ENCODE results near the gene FAM193A. TPM values are rescaled to one million over a fixed set of nuclear protein-coding genes. Genes with fewer than 3 reads are reported as not detected.

Gene FAM193A
- polyA plus RNA-seq, 1 of the 3 experiments (the other 2 are of a cell fraction) = 9.2 TPM

DNA sequence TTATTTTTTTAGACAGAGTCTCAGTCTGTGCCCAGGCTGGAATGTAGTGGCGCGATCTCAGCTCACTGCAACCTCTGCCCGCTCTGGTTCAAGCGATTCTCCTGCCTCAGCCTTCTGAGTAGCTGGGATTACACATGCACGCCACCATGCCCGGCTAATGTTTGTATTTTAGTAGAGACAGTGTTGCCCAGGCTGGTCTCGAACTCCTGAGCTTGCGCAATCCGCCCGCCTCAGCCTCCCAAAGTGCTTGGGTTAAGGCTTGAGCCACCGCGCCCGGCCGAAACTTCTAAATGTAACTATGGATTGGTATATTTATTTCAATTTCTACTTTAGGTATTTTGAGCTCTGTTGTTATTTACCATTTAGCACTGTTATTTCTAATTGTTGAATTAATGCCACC is 79.4 kb downstream of the FAM193A start (continued):
- TF ChIP-seq, protein P1, sequence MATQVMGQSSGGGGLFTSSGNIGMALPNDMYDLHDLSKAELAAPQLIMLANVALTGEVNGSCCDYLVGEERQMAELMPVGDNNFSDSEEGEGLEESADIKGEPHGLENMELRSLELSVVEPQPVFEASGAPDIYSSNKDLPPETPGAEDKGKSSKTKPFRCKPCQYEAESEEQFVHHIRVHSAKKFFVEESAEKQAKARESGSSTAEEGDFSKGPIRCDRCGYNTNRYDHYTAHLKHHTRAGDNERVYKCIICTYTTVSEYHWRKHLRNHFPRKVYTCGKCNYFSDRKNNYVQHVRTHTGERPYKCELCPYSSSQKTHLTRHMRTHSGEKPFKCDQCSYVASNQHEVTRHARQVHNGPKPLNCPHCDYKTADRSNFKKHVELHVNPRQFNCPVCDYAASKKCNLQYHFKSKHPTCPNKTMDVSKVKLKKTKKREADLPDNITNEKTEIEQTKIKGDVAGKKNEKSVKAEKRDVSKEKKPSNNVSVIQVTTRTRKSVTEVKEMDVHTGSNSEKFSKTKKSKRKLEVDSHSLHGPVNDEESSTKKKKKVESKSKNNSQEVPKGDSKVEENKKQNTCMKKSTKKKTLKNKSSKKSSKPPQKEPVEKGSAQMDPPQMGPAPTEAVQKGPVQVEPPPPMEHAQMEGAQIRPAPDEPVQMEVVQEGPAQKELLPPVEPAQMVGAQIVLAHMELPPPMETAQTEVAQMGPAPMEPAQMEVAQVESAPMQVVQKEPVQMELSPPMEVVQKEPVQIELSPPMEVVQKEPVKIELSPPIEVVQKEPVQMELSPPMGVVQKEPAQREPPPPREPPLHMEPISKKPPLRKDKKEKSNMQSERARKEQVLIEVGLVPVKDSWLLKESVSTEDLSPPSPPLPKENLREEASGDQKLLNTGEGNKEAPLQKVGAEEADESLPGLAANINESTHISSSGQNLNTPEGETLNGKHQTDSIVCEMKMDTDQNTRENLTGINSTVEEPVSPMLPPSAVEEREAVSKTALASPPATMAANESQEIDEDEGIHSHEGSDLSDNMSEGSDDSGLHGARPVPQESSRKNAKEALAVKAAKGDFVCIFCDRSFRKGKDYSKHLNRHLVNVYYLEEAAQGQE (IDR thresholded peaks at IDR 0.05; ENCODE audit: low read depth, low read length) = no peak
- TF ChIP-seq CHD2 (IDR thresholded peaks at IDR 0.05; ENCODE audit: low read length, partially characterized antibody) (no peak), EP300 (IDR thresholded peaks at IDR 0.05; ENCODE audit: borderline replicate concordance in 1 of 2, low read depth in 1 of 2, low read length in 1 of 2) (no peak), RCOR1 (IDR thresholded peaks at IDR 0.05; ENCODE audit: low read length) (no peak), SIN3A (IDR thresholded peaks at IDR 0.05; ENCODE audit: borderline replicate concordance, low read depth, low read length) (no peak), NFIC (IDR thresholded peaks at IDR 0.05; ENCODE audit: borderline replicate concordance) (no peak)

DNA sequence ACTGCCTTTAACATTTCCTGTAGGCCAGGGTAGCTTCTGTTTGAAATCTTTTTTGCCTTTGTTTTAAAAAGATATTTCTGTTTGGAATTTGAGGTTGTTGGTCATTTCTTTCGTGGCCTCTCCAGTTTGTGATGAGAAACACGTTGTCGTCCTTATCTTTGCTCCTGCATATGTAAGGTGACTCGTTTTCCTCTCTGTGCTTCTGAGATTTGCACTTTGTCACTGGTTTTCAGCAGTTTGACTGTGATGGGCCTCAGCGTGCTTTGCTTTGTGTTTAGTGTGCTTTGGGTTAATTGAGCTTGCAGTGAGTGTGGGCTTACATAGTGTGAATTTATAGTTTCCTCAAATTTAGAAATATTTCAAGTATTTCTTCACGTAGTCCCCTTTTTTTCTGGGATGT is 81.5 kb downstream of the FAM193A start:
- peaks cover 87% of the 10 kb centered on the region for H4K20me1 ChIP-seq (ENCODE audit: insufficient read depth)
- POLR2A ChIA-PET = no interaction called here
- no peaks in the 10 kb centered on the region for H3K9me2 ChIP-seq
- CTCF ChIA-PET = no interaction called here
- H3K27me3 ChIP-seq (ENCODE audit: insufficient read depth) = no peaks in the 10 kb centered on the region
- H3K79me2 ChIP-seq (ENCODE audit: insufficient read depth) = peaks cover 97% of the 10 kb centered on the region
- no peak overlapping the region for H2AFZ ChIP-seq (ENCODE audit: low read depth)
- H3K4me2 ChIP-seq = no peak overlapping the region
- DNase-seq = no peak
- no peak overlapping the region for H3K9ac ChIP-seq
- no peaks in the 10 kb centered on the region for H3K36me3 ChIP-seq (replicated peaks in 1 of 2; ENCODE audit: control insufficient read depth in 1 of 2, insufficient read depth in 2 of 2, low read length in 1 of 2)
- WGBS (ENCODE audit: low lambda C conversion rate) = 90% methylated on average over 6 of the region's 6 CpGs
- TF ChIP-seq, protein P2, sequence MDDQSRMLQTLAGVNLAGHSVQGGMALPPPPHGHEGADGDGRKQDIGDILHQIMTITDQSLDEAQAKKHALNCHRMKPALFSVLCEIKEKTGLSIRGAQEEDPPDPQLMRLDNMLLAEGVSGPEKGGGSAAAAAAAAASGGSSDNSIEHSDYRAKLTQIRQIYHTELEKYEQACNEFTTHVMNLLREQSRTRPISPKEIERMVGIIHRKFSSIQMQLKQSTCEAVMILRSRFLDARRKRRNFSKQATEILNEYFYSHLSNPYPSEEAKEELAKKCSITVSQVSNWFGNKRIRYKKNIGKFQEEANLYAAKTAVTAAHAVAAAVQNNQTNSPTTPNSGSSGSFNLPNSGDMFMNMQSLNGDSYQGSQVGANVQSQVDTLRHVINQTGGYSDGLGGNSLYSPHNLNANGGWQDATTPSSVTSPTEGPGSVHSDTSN (IDR thresholded peaks at IDR 0.05) = no peak
- TF ChIP-seq GATA2 (CRISPR knock-in tag; IDR thresholded peaks at IDR 0.05) = no peak
- no peak for TF ChIP-seq MEF2A (IDR thresholded peaks at IDR 0.05; ENCODE audit: borderline replicate concordance, low read depth)
- TF ChIP-seq, protein P3, sequence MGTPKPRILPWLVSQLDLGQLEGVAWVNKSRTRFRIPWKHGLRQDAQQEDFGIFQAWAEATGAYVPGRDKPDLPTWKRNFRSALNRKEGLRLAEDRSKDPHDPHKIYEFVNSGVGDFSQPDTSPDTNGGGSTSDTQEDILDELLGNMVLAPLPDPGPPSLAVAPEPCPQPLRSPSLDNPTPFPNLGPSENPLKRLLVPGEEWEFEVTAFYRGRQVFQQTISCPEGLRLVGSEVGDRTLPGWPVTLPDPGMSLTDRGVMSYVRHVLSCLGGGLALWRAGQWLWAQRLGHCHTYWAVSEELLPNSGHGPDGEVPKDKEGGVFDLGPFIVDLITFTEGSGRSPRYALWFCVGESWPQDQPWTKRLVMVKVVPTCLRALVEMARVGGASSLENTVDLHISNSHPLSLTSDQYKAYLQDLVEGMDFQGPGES (IDR thresholded peaks at IDR 0.05; ENCODE audit: low read depth, low read length) = no peak
- no peak for TF ChIP-seq USF2 (IDR thresholded peaks at IDR 0.05; ENCODE audit: borderline replicate concordance, low read depth, low read length)
- TF ChIP-seq, protein P1 (IDR thresholded peaks at IDR 0.05; ENCODE audit: low read depth, low read length) = no peak
- no peak for TF ChIP-seq NFIC (IDR thresholded peaks at IDR 0.05; ENCODE audit: borderline replicate concordance)
- TF ChIP-seq, protein P4, sequence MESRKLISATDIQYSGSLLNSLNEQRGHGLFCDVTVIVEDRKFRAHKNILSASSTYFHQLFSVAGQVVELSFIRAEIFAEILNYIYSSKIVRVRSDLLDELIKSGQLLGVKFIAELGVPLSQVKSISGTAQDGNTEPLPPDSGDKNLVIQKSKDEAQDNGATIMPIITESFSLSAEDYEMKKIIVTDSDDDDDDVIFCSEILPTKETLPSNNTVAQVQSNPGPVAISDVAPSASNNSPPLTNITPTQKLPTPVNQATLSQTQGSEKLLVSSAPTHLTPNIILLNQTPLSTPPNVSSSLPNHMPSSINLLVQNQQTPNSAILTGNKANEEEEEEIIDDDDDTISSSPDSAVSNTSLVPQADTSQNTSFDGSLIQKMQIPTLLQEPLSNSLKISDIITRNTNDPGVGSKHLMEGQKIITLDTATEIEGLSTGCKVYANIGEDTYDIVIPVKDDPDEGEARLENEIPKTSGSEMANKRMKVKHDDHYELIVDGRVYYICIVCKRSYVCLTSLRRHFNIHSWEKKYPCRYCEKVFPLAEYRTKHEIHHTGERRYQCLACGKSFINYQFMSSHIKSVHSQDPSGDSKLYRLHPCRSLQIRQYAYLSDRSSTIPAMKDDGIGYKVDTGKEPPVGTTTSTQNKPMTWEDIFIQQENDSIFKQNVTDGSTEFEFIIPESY (IDR thresholded peaks at IDR 0.05; ENCODE audit: borderline replicate concordance, low read depth) = no peak
- no peak for TF ChIP-seq POLR2AphosphoS5 (IDR thresholded peaks at IDR 0.05; ENCODE audit: low read depth, low read length)
- no peak for TF ChIP-seq NRF1 (IDR thresholded peaks at IDR 0.05; ENCODE audit: low read depth, low read length)
- no peak for TF ChIP-seq JUND (IDR thresholded peaks at IDR 0.05)
- peaks cover 18% of the 10 kb centered on the region for H3F3A ChIP-seq (replicated peaks; ENCODE audit: insufficient read depth)
- H3K9me3 ChIP-seq = no peaks in the 10 kb centered on the region
- H3K27ac ChIP-seq (ENCODE audit: low read depth in 2 of 2, low read length in 1 of 2) = no peak overlapping the region
- H3K4me3 ChIP-seq (ENCODE audit: low read depth in 2 of 2, low read length in 1 of 2) = no peak overlapping the region
- no peaks in the 10 kb centered on the region for H3K4me1 ChIP-seq (ENCODE audit: control insufficient read depth in 1 of 2, insufficient read depth in 2 of 2, low read depth in 1 of 2, low read length in 1 of 2)

All from SK-N-SH (cell line).